HCT116 (cell line): ENCODE results near the gene ENTPD8. TPM values are rescaled to one million over a fixed set of nuclear protein-coding genes. Genes with fewer than 3 reads are reported as not detected.

Experiments
- ATAC-seq: fragments of 200-7000 bp; cut with Tn5 transposase; 2 replicates; pipeline ENCODE4 v1.9.1; 2020; ENCODE audit warnings: mild to moderate bottlenecking, moderate library complexity
- BruUV-seq: library from RNA; stranded (reverse); fragments of 400-500 nt; replicated peaks from 2 replicates; lab custom pipeline; 2021; lab: Mats Ljungman, UMichigan
- CTCF ChIA-PET: fragments of 300-600 bp; sonication (Branson Sonifier 250); formaldehyde crosslinking; loops from one replicate; lab custom pipeline; 2021; ENCODE audit warnings: antibody characterized with exemption; lab: Charles Lee
- POLR2A ChIA-PET: fragments of 300-600, 350-600 bp; sonication (Branson Sonifier 250); formaldehyde crosslinking; loops from one replicate; lab custom pipeline; 2021; ENCODE audit warnings: antibody characterized with exemption; lab: Charles Lee
- RAD21 ChIA-PET, 2 experiments: fragments of 300-600 bp; sonication (Branson Sonifier 250); formaldehyde crosslinking; loops; one replicate each; lab custom pipeline; 2023; ENCODE audit warnings: low total read pairs in 2 of 2; ENCODE audit not compliant: uncharacterized antibody in 2 of 2, unreplicated experiment in 2 of 2, low non-redundant PET in 1 of 2; lab: Charles Lee
- DNase-seq: peaks from one replicate; pipeline ENCODE4 v3.0.0-alpha.2; 2010; ENCODE audit warnings: low read depth, low spot score
- H2AFZ ChIP-seq: fragments of 200-600 bp; shearing (Covaris generic), sonication (generic); 2 replicates; pipeline ENCODE4 v1.6.1; 2017; ENCODE audit warnings: low read depth, mixed run types, mixed read lengths, antibody characterized with exemption, low read length; ENCODE audit not compliant: poor library complexity, severe bottlenecking
- H3K27ac ChIP-seq: 2 replicates; pipeline ENCODE4 v1.5.1; 2012; ENCODE audit warnings: low read depth, low read length
- H3K27me3 ChIP-seq: fragments of 200-600 bp; sonication (generic); 2 replicates; pipeline ENCODE4 v1.6.1; 2016; ENCODE audit warnings: mixed run types, low read length, mixed read lengths; ENCODE audit not compliant: insufficient read depth
- H3K36me3 ChIP-seq, 2 experiments: fragments of 200-500 bp in 1 of 2; fragments of 200-600 bp in 1 of 2; sonication (Bioruptor generic) in 1 of 2; sonication (generic) in 1 of 2; 2 replicates each; pipeline versions ENCODE4 v1.5.1 to v1.6.1; 2014 to 2016; ENCODE audit warnings: low read length in 2 of 2, inconsistent platforms in 1 of 2, mixed read lengths in 1 of 2, mixed run types in 1 of 2; ENCODE audit not compliant: insufficient read depth in 2 of 2, control insufficient read depth in 1 of 2
- H3K4me1 ChIP-seq, 2 experiments: fragments of 200-600 bp in 1 of 2; sonication (generic) in 1 of 2; 2 replicates each; pipeline versions ENCODE4 v1.5.1 to v1.6.1; 2012 to 2017; ENCODE audit warnings: low read length in 2 of 2, inconsistent platforms in 1 of 2, mild to moderate bottlenecking in 1 of 2, mixed read lengths in 1 of 2, mixed run types in 1 of 2, moderate library complexity in 1 of 2; ENCODE audit not compliant: insufficient read depth in 2 of 2, control insufficient read depth in 1 of 2
- H3K4me2 ChIP-seq: fragments of 200-600 bp; sonication (generic); 2 replicates; pipeline ENCODE4 v1.6.1; 2017; ENCODE audit warnings: mixed run types, low read length, mixed read lengths
- H3K4me3 ChIP-seq, 2 experiments: fragments of 200-600 bp in 1 of 2; sonication (generic) in 1 of 2; replicated peaks in 1 of 2; 2 replicates each; pipeline ENCODE4 v1.5.1; 2011 to 2016; ENCODE audit warnings: low read length in 2 of 2, control low read depth in 1 of 2, low read depth in 1 of 2, mild to moderate bottlenecking in 1 of 2, mixed read lengths in 1 of 2, mixed run types in 1 of 2
- H3K79me2 ChIP-seq: fragments of 200-600 bp; sonication (generic); 2 replicates; pipeline ENCODE4 v1.6.1; 2017; ENCODE audit warnings: mild to moderate bottlenecking, mixed run types, low read length, moderate library complexity, mixed read lengths; ENCODE audit not compliant: insufficient read depth
- H3K9ac ChIP-seq: fragments of 200-600 bp; sonication (generic); 2 replicates; pipeline ENCODE4 v1.6.1; 2016; ENCODE audit warnings: low read length, mixed read lengths
- H3K9me2 ChIP-seq: fragments of 200-600 bp; sonication (generic), shearing (Covaris generic); 2 replicates; pipeline ENCODE4 v1.6.1; 2017; ENCODE audit warnings: mixed run types, mild to moderate bottlenecking, moderate library complexity; ENCODE audit not compliant: insufficient read depth
- H3K9me3 ChIP-seq, 2 experiments: fragments of 200-500 bp in 1 of 2; fragments of 200-600 bp in 1 of 2; sonication (Bioruptor generic) in 1 of 2; sonication (generic) in 1 of 2; 2 replicates each; pipeline ENCODE4 v1.6.1; 2014 to 2017; ENCODE audit warnings: low read length in 2 of 2, mixed read lengths in 2 of 2, inconsistent platforms in 1 of 2, low read depth in 1 of 2, mild to moderate bottlenecking in 1 of 2, mixed run types in 1 of 2, moderate library complexity in 1 of 2; ENCODE audit not compliant: control insufficient read depth in 1 of 2, insufficient read depth in 1 of 2
- H4K20me1 ChIP-seq: fragments of 200-600 bp; sonication (generic), shearing (Covaris generic); 2 replicates; pipeline ENCODE4 v1.6.1; 2017; ENCODE audit warnings: mixed run types, mild to moderate bottlenecking, moderate library complexity; ENCODE audit not compliant: insufficient read depth
- CEBPB ChIP-seq: IDR thresholded peaks from 2 replicates; pipeline ENCODE4 v1.6.1; 2012; ENCODE audit warnings: low read depth
- EZH2phosphoT487 ChIP-seq: fragments of 200-600 bp; IDR thresholded peaks from 2 replicates; pipeline ENCODE4 v1.6.1; 2018; ENCODE audit warnings: antibody characterized with exemption, borderline replicate concordance
- FOSL1 ChIP-seq: IDR thresholded peaks from 2 replicates; pipeline ENCODE4 v1.6.1; 2012; ENCODE audit warnings: low read depth
- JUND ChIP-seq: IDR thresholded peaks from 2 replicates; pipeline ENCODE4 v1.6.1; 2012
- POLR2A ChIP-seq: IDR thresholded peaks from 2 replicates; pipeline ENCODE4 v1.7.0; 2011; ENCODE audit warnings: borderline replicate concordance; ENCODE audit not compliant: insufficient read depth, insufficient read length; ENCODE audit errors: extremely low read depth
- SIN3A ChIP-seq: IDR thresholded peaks from 2 replicates; pipeline ENCODE4 v1.6.1; 2012; ENCODE audit warnings: low read depth
- SRF ChIP-seq: IDR thresholded peaks from 2 replicates; pipeline ENCODE4 v1.6.1; 2012; ENCODE audit warnings: low read depth
- TCF7L2 ChIP-seq: IDR thresholded peaks from 2 replicates; pipeline ENCODE4 v1.7.0; 2011; ENCODE audit warnings: borderline replicate concordance, inconsistent platforms; ENCODE audit not compliant: insufficient read depth, insufficient read length; ENCODE audit errors: extremely low read depth
- YY1 ChIP-seq: IDR thresholded peaks from 2 replicates; pipeline ENCODE4 v1.6.1; 2011; ENCODE audit warnings: low read length, low read depth, moderate library complexity, mild to moderate bottlenecking; ENCODE audit not compliant: insufficient replicate concordance; ENCODE audit errors: extremely low read depth
- ZFX ChIP-seq: fragments of 450-650 bp; IDR thresholded peaks from 2 replicates; pipeline ENCODE4 v1.6.1; 2017
- ZNF274 ChIP-seq: fragments of 200-500 bp; sonication (Bioruptor generic); IDR thresholded peaks from 2 replicates; pipeline ENCODE4 v1.6.1; 2014; ENCODE audit warnings: mild to moderate bottlenecking, low read depth, low read length, inconsistent platforms
- intact Hi-C: fragments of 100-400 bp; cut with micrococcal nuclease; formaldehyde crosslinking; loops from 2 replicates; pipeline ENCODE4 v1.10.0; 2022
- total RNA-seq: library from RNA; stranded (reverse); gene quantifications from one replicate; pipeline ENCODE4 v1.2.1, GENCODE V29; 2021; ENCODE audit not compliant: unreplicated experiment
- TF ChIP-seq, protein P1 (sequence below): IDR thresholded peaks from 2 replicates; pipeline ENCODE4 v1.6.1; 2012
- TF ChIP-seq, protein P2 (sequence below): IDR thresholded peaks from 2 replicates; pipeline ENCODE4 v1.6.1; 2012; ENCODE audit warnings: low read depth
- TF ChIP-seq, protein P3 (sequence below): IDR thresholded peaks from 2 replicates; pipeline ENCODE4 v1.6.1; 2011; ENCODE audit warnings: mild to moderate bottlenecking, low read length, moderate library complexity; ENCODE audit not compliant: insufficient replicate concordance; ENCODE audit errors: extremely low read depth

ENTPD8 gene
- total RNA-seq, 1 experiment from 2014 or later: 1.7 TPM

DNA sequence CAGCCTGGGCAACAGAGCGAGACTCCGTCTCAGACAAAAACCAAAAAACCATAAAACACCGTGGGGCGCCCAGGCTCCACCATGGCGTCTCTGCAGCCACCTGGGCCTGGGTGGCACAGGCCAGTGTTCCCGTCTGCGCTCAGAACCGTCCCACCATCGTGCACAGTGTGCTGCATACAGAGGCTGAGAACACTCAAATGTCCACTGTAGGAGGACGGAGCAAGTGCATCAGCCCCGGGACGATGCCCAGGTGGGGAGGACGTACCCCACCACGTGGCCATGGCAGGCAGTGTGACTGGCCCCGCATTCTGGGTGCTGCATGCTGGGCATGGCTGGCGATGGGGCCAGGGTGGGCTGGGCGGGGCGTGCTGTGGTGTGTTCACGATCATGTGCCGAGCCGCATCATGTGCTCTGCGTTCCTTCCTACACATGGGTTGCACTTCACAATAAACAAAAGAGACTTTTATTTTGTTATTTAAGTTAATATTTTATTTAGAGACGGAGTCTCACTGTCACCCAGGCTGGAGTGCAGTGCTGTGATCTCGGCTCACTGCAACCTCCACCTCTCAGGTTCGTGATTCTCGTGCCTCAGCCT is 56.0 kb downstream of the ENTPD8 start:
- no peak for DNase-seq
- ATAC-seq: no peak
- RAD21 ChIA-PET: no interaction called here

More for the DNA sequence above, 56.0 kb downstream of the ENTPD8 start:
- Histone ChIP-seq H3K9me3 (no peaks in the 10 kb centered on the region), H3K36me3 (no peaks in the 10 kb centered on the region; a peak in 1 of 4 replicates), H3K4me3 (no peak overlapping the region), H3K9me2 (no peaks in the 10 kb centered on the region), H3K27me3 (no peaks in the 10 kb centered on the region), H3K79me2 (no peaks in the 10 kb centered on the region), H2AFZ (no peak overlapping the region), H3K4me1 (no peaks in the 10 kb centered on the region), H3K9ac (no peak overlapping the region), H3K4me2 (no peak overlapping the region), H3K27ac (no peak overlapping the region), H4K20me1 (no peaks in the 10 kb centered on the region)
- TF ChIP-seq, protein P1, sequence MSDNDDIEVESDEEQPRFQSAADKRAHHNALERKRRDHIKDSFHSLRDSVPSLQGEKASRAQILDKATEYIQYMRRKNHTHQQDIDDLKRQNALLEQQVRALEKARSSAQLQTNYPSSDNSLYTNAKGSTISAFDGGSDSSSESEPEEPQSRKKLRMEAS: no peak
- TF ChIP-seq, protein P2, sequence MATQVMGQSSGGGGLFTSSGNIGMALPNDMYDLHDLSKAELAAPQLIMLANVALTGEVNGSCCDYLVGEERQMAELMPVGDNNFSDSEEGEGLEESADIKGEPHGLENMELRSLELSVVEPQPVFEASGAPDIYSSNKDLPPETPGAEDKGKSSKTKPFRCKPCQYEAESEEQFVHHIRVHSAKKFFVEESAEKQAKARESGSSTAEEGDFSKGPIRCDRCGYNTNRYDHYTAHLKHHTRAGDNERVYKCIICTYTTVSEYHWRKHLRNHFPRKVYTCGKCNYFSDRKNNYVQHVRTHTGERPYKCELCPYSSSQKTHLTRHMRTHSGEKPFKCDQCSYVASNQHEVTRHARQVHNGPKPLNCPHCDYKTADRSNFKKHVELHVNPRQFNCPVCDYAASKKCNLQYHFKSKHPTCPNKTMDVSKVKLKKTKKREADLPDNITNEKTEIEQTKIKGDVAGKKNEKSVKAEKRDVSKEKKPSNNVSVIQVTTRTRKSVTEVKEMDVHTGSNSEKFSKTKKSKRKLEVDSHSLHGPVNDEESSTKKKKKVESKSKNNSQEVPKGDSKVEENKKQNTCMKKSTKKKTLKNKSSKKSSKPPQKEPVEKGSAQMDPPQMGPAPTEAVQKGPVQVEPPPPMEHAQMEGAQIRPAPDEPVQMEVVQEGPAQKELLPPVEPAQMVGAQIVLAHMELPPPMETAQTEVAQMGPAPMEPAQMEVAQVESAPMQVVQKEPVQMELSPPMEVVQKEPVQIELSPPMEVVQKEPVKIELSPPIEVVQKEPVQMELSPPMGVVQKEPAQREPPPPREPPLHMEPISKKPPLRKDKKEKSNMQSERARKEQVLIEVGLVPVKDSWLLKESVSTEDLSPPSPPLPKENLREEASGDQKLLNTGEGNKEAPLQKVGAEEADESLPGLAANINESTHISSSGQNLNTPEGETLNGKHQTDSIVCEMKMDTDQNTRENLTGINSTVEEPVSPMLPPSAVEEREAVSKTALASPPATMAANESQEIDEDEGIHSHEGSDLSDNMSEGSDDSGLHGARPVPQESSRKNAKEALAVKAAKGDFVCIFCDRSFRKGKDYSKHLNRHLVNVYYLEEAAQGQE: no peak
- TF ChIP-seq JUND: no peak
- TF ChIP-seq ZNF274: no peak
- TF ChIP-seq EZH2phosphoT487: no peak
- TF ChIP-seq FOSL1: no peak
- TF ChIP-seq SRF: no peak
- no peak for TF ChIP-seq POLR2A
- TF ChIP-seq ZFX: no peak
- TF ChIP-seq YY1: no peak
- no peak for TF ChIP-seq TCF7L2
- TF ChIP-seq SIN3A: no peak
- no peak for TF ChIP-seq CEBPB
- TF ChIP-seq, protein P3, sequence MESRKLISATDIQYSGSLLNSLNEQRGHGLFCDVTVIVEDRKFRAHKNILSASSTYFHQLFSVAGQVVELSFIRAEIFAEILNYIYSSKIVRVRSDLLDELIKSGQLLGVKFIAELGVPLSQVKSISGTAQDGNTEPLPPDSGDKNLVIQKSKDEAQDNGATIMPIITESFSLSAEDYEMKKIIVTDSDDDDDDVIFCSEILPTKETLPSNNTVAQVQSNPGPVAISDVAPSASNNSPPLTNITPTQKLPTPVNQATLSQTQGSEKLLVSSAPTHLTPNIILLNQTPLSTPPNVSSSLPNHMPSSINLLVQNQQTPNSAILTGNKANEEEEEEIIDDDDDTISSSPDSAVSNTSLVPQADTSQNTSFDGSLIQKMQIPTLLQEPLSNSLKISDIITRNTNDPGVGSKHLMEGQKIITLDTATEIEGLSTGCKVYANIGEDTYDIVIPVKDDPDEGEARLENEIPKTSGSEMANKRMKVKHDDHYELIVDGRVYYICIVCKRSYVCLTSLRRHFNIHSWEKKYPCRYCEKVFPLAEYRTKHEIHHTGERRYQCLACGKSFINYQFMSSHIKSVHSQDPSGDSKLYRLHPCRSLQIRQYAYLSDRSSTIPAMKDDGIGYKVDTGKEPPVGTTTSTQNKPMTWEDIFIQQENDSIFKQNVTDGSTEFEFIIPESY: no peak
- intact Hi-C loops: no loop called here
- no TSS peak for BruUV-seq
- CTCF ChIA-PET: no interaction called here
- POLR2A ChIA-PET: no interaction called here
